K562 (cell line): ENCODE data around the gene SRBD1.

Source experiments
- CEBPB ChIP-seq: fragments of 450-650 bp; IDR thresholded peaks from 2 replicates; pipeline ENCODE4 v1.6.1; 2016; ENCODE audit warnings: missing genetic modification characterization, missing compliant biosample characterization
- EP300 ChIP-seq: IDR thresholded peaks from 2 replicates; pipeline ENCODE4 v1.6.1; 2012; ENCODE audit warnings: low read length, improper control_type of control experiment
- EZH2 ChIP-seq: IDR thresholded peaks from 2 replicates; pipeline ENCODE4 v1.6.1; 2012; ENCODE audit warnings: low read depth, mild to moderate bottlenecking, inconsistent platforms, low read length, borderline replicate concordance
- MCM3 ChIP-seq: fragments of 450-650 bp; IDR thresholded peaks from 2 replicates; pipeline ENCODE4 v1.6.1; 2016
- SMARCA4 ChIP-seq: fragments of 450-650 bp; IDR thresholded peaks from 2 replicates; pipeline ENCODE4 v1.6.1; 2016
- TEAD2 ChIP-seq: fragments of 450-650 bp; IDR thresholded peaks from 2 replicates; pipeline ENCODE4 v1.6.1; 2016; ENCODE audit warnings: missing genetic modification characterization, control low read depth, missing compliant biosample characterization
- TEAD4 ChIP-seq, 2 experiments: sonication (generic) in 1 of 2; formaldehyde crosslinking in 1 of 2; IDR thresholded peaks; 2 replicates each; pipeline versions ENCODE4 v1.6.1 to v1.8.0; 2012 to 2022; ENCODE audit warnings: borderline replicate concordance in 1 of 2, inconsistent platforms in 1 of 2, low read length in 1 of 2, mild to moderate bottlenecking in 1 of 2, missing genetic modification reagents in 1 of 2
- ZNF695 ChIP-seq: fragments of 450-650 bp; formaldehyde crosslinking; IDR thresholded peaks from 2 replicates; pipeline ENCODE4 v1.4.0; 2020; ENCODE audit warnings: mild to moderate bottlenecking, moderate library complexity
- TF ChIP-seq, protein P1 (sequence below), 2 experiments: fragments of 450-650 bp in 1 of 2; sonication (generic) in 1 of 2; formaldehyde crosslinking in 1 of 2; IDR thresholded peaks in 1 of 2; conservative IDR thresholded peaks in 1 of 2; 2 replicates each; pipeline versions ENCODE4 v1.6.1 to v1.8.1; 2016 to 2023; ENCODE audit warnings: mild to moderate bottlenecking in 2 of 2, moderate library complexity in 2 of 2, inconsistent platforms in 1 of 2, missing genetic modification reagents in 1 of 2
- TF ChIP-seq, protein P2 (sequence below), 3 experiments: IDR thresholded peaks in 2 of 3; conservative IDR thresholded peaks in 1 of 3; 2 replicates each; pipeline ENCODE4 v1.5.1; 2011 to 2012; ENCODE audit warnings: low read length in 3 of 3, mild to moderate bottlenecking in 3 of 3, control low read depth in 2 of 3, improper control_type of control experiment in 1 of 3, inconsistent platforms in 1 of 3, low read depth in 1 of 3, mixed read lengths in 1 of 3, moderate library complexity in 1 of 3; ENCODE audit not compliant: insufficient read depth in 2 of 3
- TF ChIP-seq, protein P3 (sequence below), 2 experiments: IDR thresholded peaks; 2 replicates each; pipeline ENCODE4 v1.6.1; 2012; ENCODE audit warnings: improper control_type of control experiment in 2 of 2, low read depth in 2 of 2, low read length in 2 of 2, borderline replicate concordance in 1 of 2
- TF ChIP-seq, protein P4 (sequence below): sonication (generic); formaldehyde crosslinking; IDR thresholded peaks from 2 replicates; pipeline ENCODE4 v1.8.1; 2023; ENCODE audit warnings: mild to moderate bottlenecking, missing genetic modification reagents
- TF ChIP-seq, protein P5 (sequence below): sonication (generic); formaldehyde crosslinking; IDR thresholded peaks from 2 replicates; pipeline ENCODE4 v1.5.0; 2020; ENCODE audit warnings: missing genetic modification reagents

DNA sequence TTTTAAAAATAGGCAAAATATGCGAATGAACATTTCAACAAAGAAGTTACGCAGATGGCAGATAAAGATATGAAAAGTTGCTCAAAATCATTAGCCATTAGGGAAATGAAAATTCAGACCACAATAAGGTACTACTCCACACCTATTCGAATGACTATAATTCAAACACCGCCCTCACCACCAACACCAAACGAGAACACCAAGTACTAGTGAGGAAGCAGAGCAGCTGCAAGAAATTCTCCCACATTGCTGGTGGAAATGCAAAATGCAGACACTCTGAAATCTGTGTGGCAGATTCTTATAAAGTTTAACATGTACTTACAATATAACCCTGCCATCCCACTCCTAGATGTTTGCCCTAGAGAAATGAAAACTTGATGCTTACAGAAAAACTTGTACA lies 23.2 kb upstream of the SRBD1 start:
- TF ChIP-seq, protein P1, sequence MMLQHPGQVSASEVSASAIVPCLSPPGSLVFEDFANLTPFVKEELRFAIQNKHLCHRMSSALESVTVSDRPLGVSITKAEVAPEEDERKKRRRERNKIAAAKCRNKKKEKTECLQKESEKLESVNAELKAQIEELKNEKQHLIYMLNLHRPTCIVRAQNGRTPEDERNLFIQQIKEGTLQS (IDR thresholded peaks at IDR 0.05): no peak
- TF ChIP-seq, protein P1 (CRISPR knock-in tag; conservative IDR thresholded peaks at IDR 0.05): no peak
- TF ChIP-seq, protein P2, sequence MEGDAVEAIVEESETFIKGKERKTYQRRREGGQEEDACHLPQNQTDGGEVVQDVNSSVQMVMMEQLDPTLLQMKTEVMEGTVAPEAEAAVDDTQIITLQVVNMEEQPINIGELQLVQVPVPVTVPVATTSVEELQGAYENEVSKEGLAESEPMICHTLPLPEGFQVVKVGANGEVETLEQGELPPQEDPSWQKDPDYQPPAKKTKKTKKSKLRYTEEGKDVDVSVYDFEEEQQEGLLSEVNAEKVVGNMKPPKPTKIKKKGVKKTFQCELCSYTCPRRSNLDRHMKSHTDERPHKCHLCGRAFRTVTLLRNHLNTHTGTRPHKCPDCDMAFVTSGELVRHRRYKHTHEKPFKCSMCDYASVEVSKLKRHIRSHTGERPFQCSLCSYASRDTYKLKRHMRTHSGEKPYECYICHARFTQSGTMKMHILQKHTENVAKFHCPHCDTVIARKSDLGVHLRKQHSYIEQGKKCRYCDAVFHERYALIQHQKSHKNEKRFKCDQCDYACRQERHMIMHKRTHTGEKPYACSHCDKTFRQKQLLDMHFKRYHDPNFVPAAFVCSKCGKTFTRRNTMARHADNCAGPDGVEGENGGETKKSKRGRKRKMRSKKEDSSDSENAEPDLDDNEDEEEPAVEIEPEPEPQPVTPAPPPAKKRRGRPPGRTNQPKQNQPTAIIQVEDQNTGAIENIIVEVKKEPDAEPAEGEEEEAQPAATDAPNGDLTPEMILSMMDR (IDR thresholded peaks at IDR 0.05 in 2 of 3, conservative IDR thresholded peaks at IDR 0.05 in 1 of 3; ENCODE audit: insufficient read depth in 2 of 3, low read depth in 1 of 3, low read length in 3 of 3): no peak
- TF ChIP-seq EZH2 (no peak), SMARCA4 (no peak), TEAD4 (IDR thresholded peaks at IDR 0.05; ENCODE audit: low read length) (no peak), TEAD4 (CRISPR knock-in tag; IDR thresholded peaks at IDR 0.05; ENCODE audit: borderline replicate concordance) (no peak), EP300 (no peak), MCM3 (no peak), CEBPB (tag) (no peak), TEAD2 (tag) (no peak), ZNF695 (CRISPR knock-in tag) (no peak)
- TF ChIP-seq, protein P3, sequence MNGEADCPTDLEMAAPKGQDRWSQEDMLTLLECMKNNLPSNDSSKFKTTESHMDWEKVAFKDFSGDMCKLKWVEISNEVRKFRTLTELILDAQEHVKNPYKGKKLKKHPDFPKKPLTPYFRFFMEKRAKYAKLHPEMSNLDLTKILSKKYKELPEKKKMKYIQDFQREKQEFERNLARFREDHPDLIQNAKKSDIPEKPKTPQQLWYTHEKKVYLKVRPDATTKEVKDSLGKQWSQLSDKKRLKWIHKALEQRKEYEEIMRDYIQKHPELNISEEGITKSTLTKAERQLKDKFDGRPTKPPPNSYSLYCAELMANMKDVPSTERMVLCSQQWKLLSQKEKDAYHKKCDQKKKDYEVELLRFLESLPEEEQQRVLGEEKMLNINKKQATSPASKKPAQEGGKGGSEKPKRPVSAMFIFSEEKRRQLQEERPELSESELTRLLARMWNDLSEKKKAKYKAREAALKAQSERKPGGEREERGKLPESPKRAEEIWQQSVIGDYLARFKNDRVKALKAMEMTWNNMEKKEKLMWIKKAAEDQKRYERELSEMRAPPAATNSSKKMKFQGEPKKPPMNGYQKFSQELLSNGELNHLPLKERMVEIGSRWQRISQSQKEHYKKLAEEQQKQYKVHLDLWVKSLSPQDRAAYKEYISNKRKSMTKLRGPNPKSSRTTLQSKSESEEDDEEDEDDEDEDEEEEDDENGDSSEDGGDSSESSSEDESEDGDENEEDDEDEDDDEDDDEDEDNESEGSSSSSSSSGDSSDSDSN (IDR thresholded peaks at IDR 0.05; ENCODE audit: borderline replicate concordance in 1 of 2, low read depth in 2 of 2, low read length in 2 of 2): no peak
- TF ChIP-seq, protein P4, sequence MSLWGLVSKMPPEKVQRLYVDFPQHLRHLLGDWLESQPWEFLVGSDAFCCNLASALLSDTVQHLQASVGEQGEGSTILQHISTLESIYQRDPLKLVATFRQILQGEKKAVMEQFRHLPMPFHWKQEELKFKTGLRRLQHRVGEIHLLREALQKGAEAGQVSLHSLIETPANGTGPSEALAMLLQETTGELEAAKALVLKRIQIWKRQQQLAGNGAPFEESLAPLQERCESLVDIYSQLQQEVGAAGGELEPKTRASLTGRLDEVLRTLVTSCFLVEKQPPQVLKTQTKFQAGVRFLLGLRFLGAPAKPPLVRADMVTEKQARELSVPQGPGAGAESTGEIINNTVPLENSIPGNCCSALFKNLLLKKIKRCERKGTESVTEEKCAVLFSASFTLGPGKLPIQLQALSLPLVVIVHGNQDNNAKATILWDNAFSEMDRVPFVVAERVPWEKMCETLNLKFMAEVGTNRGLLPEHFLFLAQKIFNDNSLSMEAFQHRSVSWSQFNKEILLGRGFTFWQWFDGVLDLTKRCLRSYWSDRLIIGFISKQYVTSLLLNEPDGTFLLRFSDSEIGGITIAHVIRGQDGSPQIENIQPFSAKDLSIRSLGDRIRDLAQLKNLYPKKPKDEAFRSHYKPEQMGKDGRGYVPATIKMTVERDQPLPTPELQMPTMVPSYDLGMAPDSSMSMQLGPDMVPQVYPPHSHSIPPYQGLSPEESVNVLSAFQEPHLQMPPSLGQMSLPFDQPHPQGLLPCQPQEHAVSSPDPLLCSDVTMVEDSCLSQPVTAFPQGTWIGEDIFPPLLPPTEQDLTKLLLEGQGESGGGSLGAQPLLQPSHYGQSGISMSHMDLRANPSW (CRISPR knock-in tag): no peak
- TF ChIP-seq, protein P5, sequence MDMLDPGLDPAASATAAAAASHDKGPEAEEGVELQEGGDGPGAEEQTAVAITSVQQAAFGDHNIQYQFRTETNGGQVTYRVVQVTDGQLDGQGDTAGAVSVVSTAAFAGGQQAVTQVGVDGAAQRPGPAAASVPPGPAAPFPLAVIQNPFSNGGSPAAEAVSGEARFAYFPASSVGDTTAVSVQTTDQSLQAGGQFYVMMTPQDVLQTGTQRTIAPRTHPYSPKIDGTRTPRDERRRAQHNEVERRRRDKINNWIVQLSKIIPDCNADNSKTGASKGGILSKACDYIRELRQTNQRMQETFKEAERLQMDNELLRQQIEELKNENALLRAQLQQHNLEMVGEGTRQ (CRISPR knock-in tag): no peak
